Adrenal gland (tissue), 19 donors: ENCODE measurements around the gene ZNF878. TPM values are rescaled to one million over a fixed set of nuclear protein-coding genes. Genes with fewer than 3 reads are reported as not detected.
A peak's percentile ranks its signal among the peaks of the same experiment; 100 is the strongest.

Experiments
- DNase-seq, 7 donors: peaks; one replicate each; pipeline ENCODE4 v3.0.0-alpha.2; 2019 to 2020
- H3K27ac ChIP-seq, 5 donors: fragments of 200-600 bp; sonication (generic) in 4 of 5; 1 replicate in 3 of 5; 2 replicates in 2 of 5; pipeline versions ENCODE4 v1.5.1 to v1.8.0; 2016 to 2020; ENCODE audit warnings: mild to moderate bottlenecking in 1 of 5
- H3K27me3 ChIP-seq: fragments of 200-600 bp; 2 replicates; pipeline ENCODE4 v1.8.0; 2021
- H3K36me3 ChIP-seq, 2 donors: fragments of 200-600 bp; replicated peaks in 1 of 2; 1 replicate in 1 of 2; 2 replicates in 1 of 2; pipeline versions ENCODE4 v1.5.1 to v1.8.0; 2018 to 2022
- H3K4me1 ChIP-seq, 2 donors: fragments of 200-600 bp; replicated peaks in 1 of 2; 1 replicate in 1 of 2; 2 replicates in 1 of 2; pipeline versions ENCODE4 v1.5.1 to v1.8.0; 2018 to 2021
- H3K4me3 ChIP-seq, 4 donors: fragments of 200-600 bp; sonication (generic) in 3 of 4; one replicate each; pipeline ENCODE4 v1.5.1; 2016 to 2018
- H3K9me3 ChIP-seq, 3 donors: fragments of 200-600 bp; sonication (generic) in 1 of 3; replicated peaks in 1 of 3; 1 replicate in 2 of 3; 2 replicates in 1 of 3; pipeline versions ENCODE4 v1.5.1 to v1.8.0; 2016 to 2021
- CTCF ChIP-seq, 6 experiments: fragments of 450-650 bp in 4 of 6; fragments of 200-600 bp in 2 of 6; sonication (generic) in 1 of 6; IDR thresholded peaks; 1 replicate in 5 of 6; 2 replicates in 1 of 6; pipeline versions ENCODE4 v1.5.1 to v1.8.0; 2016 to 2021; ENCODE audit warnings: antibody characterized with exemption in 6 of 6, mild to moderate bottlenecking in 2 of 6, moderate library complexity in 1 of 6
- POLR2A ChIP-seq, 2 donors: fragments of 450-650 bp; IDR thresholded peaks; one replicate each; pipeline ENCODE4 v1.6.1; 2017; ENCODE audit warnings: antibody characterized with exemption in 2 of 2, mild to moderate bottlenecking in 2 of 2, moderate library complexity in 1 of 2
- WGBS, 4 donors: extraction: QIAGEN DNeasy Blood & Tissue Kit in 2 of 4; methylation state at CpG; one replicate each; pipeline versions ENCODE4 v1.1.5 to v1.1.7; 2013 to 2017; 5-methylcytosine and 5-hydroxymethylcytosine counted together
- intact Hi-C, 2 donors: fragments of 100-400 bp; cut with DNase I; formaldehyde crosslinking; loops; one replicate each; pipeline versions ENCODE4 v1.14.1 to v1.15.0; 2022 to 2023
- long read RNA-seq, 10 donors: library from polyadenylated mRNA in 3 of 10; unstranded in 2 of 10; stranded (forward) in 1 of 10; transcript quantifications; one replicate each; pipeline ENCODE4 v2.0.0 and lab custom pipeline, GENCODE V29; 2021 to 2026
- polyA plus RNA-seq, 3 donors: library from polyadenylated mRNA; stranded (reverse); fragments of 200-250 nt in 2 of 3; fragments of 350-450 nt in 1 of 3; fragmentation: Illumina TruSeq in 1 of 3; extraction: RNeasy Lipid Tissue Mini Kit (QIAGEN cat#74804) in 1 of 3; gene quantifications; one replicate each; pipeline ENCODE4 v1.2.3, GENCODE V29; 2013 to 2014
- total RNA-seq, 9 donors: library from RNA; depleted of rRNA in 4 of 9; stranded (reverse); fragments of >200 nt in 4 of 9; fragments of 120-200 nt in 1 of 9; fragmentation: NEBNext Ultra II Directional in 1 of 9; extraction: Animal tissue kit (Norgen Biotek cat#: 25700) in 1 of 9; gene quantifications; one replicate each; pipeline versions ENCODE4 v1.1.0 to v1.2.4, GENCODE V29; 2013 to 2023
- donor health status: healthy with polysubstance abuse.
- donor health status: Bipolar disorder and iron deficiency.
- donor health status: DM: yes; HTN: yes; CAD: no.
- donor health status: DM: no; HTN: no; CAD: no.
- donor health status: DM: no; HTN: no; CAD: no.
- donor health status: DM: yes; HTN: yes; CAD: no.

ZNF878 gene
- total RNA-seq (under 1 TPM in 8 of 9 donors, not detected in 1; 0.25 to 0.68 (median 0.28) TPM), polyA plus RNA-seq (under 1 TPM; 0.20 to 0.32 (median 0.24) TPM)
- long read RNA-seq, donor 1 = 0 reads
- long read RNA-seq, donor 2 = 0 reads
- long read RNA-seq, donor 3 = 0 reads
- long read RNA-seq, donor 4 = 0 reads
- long read RNA-seq, donor 5, partial matches to known transcripts = 0 of 1 reads
- long read RNA-seq, donor 5, other reads (novel, unspliced or antisense) = 0 of 1 reads
- long read RNA-seq, donor 6 = 0 reads
- long read RNA-seq, donor 7 = 0 reads
- long read RNA-seq, donor 8 = 0 reads
- long read RNA-seq, donor 9 = 0 reads
- long read RNA-seq, donor 10 = 0 reads

DNA sequence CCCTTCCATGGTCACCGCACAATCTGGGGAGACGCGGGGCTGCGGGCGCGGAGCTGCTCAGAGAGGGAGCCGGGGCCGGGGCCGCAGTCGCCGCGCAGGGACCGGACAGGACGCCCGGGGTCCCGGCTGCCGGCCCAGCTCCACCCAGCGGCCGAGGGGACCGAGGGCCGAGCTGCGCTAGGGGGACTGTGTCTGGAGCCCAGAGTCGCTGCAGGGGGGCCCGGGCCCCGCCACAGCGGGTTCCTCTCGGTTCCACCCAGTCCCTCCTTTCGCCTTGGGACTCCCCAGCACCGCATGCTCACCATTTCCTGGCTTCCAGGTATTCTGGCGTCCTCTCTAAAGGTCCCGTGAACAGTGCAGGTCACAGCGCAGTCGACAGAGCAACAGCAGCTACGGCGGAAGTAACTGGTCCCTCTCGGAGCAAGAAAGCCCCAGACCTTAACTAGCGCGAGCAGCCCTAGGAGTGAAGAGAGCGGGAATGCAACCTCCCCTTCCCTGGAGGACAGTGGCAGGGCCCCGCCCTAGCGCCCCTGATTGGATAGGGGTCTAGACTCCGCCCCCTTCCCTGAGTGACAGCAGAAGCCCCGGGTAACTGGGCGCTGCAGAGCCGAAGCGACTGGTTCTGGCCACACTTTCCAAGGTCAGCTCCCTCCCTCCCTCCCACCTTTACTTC lies at the start of gene ZNF878:
Gene ZNF878 (minus strand): TSS at position 465 of the 673 bp plus-strand sequence. CDS start 160 bp downstream, at position 305.
- TF ChIP-seq CTCF (IDR thresholded peaks at IDR 0.05) (no peak), POLR2A (IDR thresholded peaks at IDR 0.05) (peak; percentile 51 to 94)
- Histone ChIP-seq H3K27ac (peak within 1 kb of the TSS in 4 of 5 donors; percentile 53 to 79 (median 70)), H3K27me3 (no peaks in the 10 kb centered on the region), H3K4me3 (peak within 1 kb of the TSS in 2 of 4 donors; percentile 41 to 70), H3K36me3 (no peaks in the 10 kb centered on the region), H3K4me1 (peaks cover 0 to 13% of the 10 kb centered on the region in 2 donors), H3K9me3 (no peaks in the 10 kb centered on the region)
- intact Hi-C loops = no loop called here
- WGBS, 4 donors = 0 to 2% (median 0%) methylated on average over 9 to 46 of the region's 46 CpGs
- DNase-seq = peak; percentile 90 to 96 (median 93)

DNA sequence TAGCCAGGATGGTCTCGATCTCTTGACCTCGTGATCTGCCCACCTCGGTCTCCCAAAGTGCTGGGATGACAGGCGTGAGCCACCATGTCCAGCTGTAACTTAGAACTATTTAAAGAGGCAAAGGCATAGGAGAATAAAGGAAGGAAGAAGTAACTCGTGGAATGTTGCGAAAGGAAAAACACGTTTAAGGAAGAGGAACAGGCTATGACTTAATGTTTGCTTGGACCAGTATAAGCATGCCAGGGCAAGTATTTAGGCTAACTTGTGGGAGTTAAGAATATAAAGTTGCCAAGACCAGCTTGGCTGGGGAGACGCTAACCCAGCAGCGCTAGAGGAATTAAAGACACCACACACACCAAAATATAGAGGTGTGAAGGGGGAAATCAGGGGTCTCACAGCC lies 45.3 kb upstream of the ZNF878 start:
- Histone ChIP-seq H3K9me3 (no peaks in the 10 kb centered on the region), H3K27ac (no peak overlapping the region), H3K27me3 (no peaks in the 10 kb centered on the region), H3K4me3 (no peak overlapping the region), H3K4me1 (peaks cover 0 to under 1% of the 10 kb centered on the region in 2 donors), H3K36me3 (no peaks in the 10 kb centered on the region)
- no peak for DNase-seq
- WGBS, 4 donors = 84 to 94% (median 88%) methylated on average over 9 of the region's 9 CpGs
- intact Hi-C loops = no loop called here
- TF ChIP-seq POLR2A (IDR thresholded peaks at IDR 0.05) = no peak
- no peak for TF ChIP-seq CTCF (IDR thresholded peaks at IDR 0.05)

- H3K27ac ChIP-seq = no peak overlapping the region
- intact Hi-C loops = no loop called here
- H3K36me3 ChIP-seq = no peaks in the 10 kb centered on the region
- H3K4me3 ChIP-seq = no peak overlapping the region
- no peak for TF ChIP-seq POLR2A (IDR thresholded peaks at IDR 0.05)
- TF ChIP-seq CTCF (IDR thresholded peaks at IDR 0.05) = no peak
- no peak for DNase-seq
- 96 to 100% (median 97%) methylated on average over 4 of the region's 4 CpGs for WGBS, 4 donors
- H3K4me1 ChIP-seq = peaks cover 0 to 3% of the 10 kb centered on the region in 2 donors
- H3K27me3 ChIP-seq = no peaks in the 10 kb centered on the region
- no peaks in the 10 kb centered on the region for H3K9me3 ChIP-seq
These were observed 42.5 kb upstream of the ZNF878 start for GRCh38 chr19:12095111-12095790.

GRCh38 chr19:12093777-12094176 lies 41.0 kb upstream of the ZNF878 start:
- no peaks in the 10 kb centered on the region for H3K36me3 ChIP-seq

More at GRCh38 chr19:12093777-12094176, 41.0 kb upstream of the ZNF878 start:
- no peaks in the 10 kb centered on the region for H3K27me3 ChIP-seq
- WGBS, 4 donors = 93 to 95% (median 94%) methylated on average over 3 of the region's 3 CpGs
- intact Hi-C loops = no loop called here
- H3K9me3 ChIP-seq = no peaks in the 10 kb centered on the region
- H3K4me1 ChIP-seq = peaks cover 0 to 3% of the 10 kb centered on the region in 2 donors
- no peak overlapping the region for H3K4me3 ChIP-seq
- H3K27ac ChIP-seq = no peak overlapping the region
- no peak for DNase-seq
- TF ChIP-seq CTCF (IDR thresholded peaks at IDR 0.05) (no peak), POLR2A (IDR thresholded peaks at IDR 0.05) (no peak)
